GM23338 (cell line): ENCODE measurements around the gene UVRAG. TPM values are rescaled to one million over a fixed set of nuclear protein-coding genes. Genes with fewer than 3 reads are reported as not detected.

Experiments used
- CREB1 ChIP-seq: fragments of 250-450 bp; sonication (Bioruptor Pico); IDR thresholded peaks from 2 replicates; pipeline ENCODE4 v1.5.0; 2020; ENCODE audit warnings: low read depth, mild to moderate bottlenecking, moderate library complexity
- EZH2 ChIP-seq: fragments of 200-600 bp; sonication (generic); IDR thresholded peaks from one replicate; pipeline ENCODE4 v1.8.0; 2017; ENCODE audit warnings: antibody characterized with exemption, mild to moderate bottlenecking, low read depth; ENCODE audit not compliant: unreplicated experiment
- EZH2phosphoT487 ChIP-seq: fragments of 200-600 bp; sonication (generic); IDR thresholded peaks from one replicate; pipeline ENCODE4 v1.8.1; 2018; ENCODE audit warnings: antibody characterized with exemption; ENCODE audit not compliant: unreplicated experiment
- NANOG ChIP-seq: IDR thresholded peaks from 2 replicates; pipeline ENCODE4 v1.6.1; 2016; ENCODE audit warnings: antibody characterized with exemption, borderline replicate concordance
- POLR2AphosphoS5 ChIP-seq: IDR thresholded peaks from 2 replicates; pipeline ENCODE4 v1.6.1; 2016; ENCODE audit warnings: antibody characterized with exemption, low read depth
- polyA plus RNA-seq: library from polyadenylated mRNA; unstranded; fragments of >200 nt; fragmentation: Nextera tagmentation; extraction: Ambion mirVana; gene quantifications from 2 replicates; pipeline ENCODE4 v1.2.1, GENCODE V29; 2016
- total RNA-seq: library from RNA; depleted of rRNA; stranded (reverse); fragments of >200 nt; shearing (Covaris generic); gene quantifications from 2 replicates; pipeline ENCODE4 v1.2.3, GENCODE V29; 2014
- TF ChIP-seq, protein P1 (sequence below): fragments of 250-450 bp; sonication (Bioruptor Pico); IDR thresholded peaks from 2 replicates; pipeline ENCODE4 v1.5.0; 2020; ENCODE audit warnings: mild to moderate bottlenecking, moderate library complexity
- TF ChIP-seq, protein P2 (sequence below), 2 experiments: fragments of 200-600 bp in 1 of 2; sonication (generic) in 1 of 2; conservative IDR thresholded peaks; 2 replicates each; pipeline versions ENCODE4 v1.5.1 to v1.6.1; 2016 to 2017; ENCODE audit warnings: antibody characterized with exemption in 2 of 2, low read depth in 2 of 2, mild to moderate bottlenecking in 2 of 2, moderate library complexity in 1 of 2
- TF ChIP-seq, protein P3 (sequence below): IDR thresholded peaks from one replicate; pipeline ENCODE4 v1.6.1; 2018; ENCODE audit warnings: antibody characterized with exemption; ENCODE audit not compliant: unreplicated experiment

The UVRAG gene
- total and polyA plus RNA-seq, 2 experiments from 2014 or later = 15.3 to 17.4 TPM

DNA sequence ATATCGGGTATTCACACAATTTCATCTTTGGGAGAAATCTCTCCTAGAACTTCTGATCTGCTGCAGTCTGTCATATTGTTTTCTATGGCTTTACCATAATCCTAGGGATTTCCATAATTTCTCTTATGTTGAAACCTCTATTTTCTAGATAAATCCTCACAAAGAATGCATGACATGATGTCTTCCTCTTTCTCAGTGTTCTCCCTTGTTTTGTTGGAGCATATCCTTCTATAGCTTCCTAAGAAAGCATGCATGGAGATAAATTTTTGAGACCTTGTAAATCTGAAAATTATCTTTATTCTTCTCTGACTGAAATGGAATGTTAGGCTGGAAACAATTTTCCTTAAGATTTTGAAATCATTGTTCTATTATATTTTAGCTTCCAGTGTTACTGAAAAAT, 275.8 kb downstream of the UVRAG start (continued):
- TF ChIP-seq, protein P1, sequence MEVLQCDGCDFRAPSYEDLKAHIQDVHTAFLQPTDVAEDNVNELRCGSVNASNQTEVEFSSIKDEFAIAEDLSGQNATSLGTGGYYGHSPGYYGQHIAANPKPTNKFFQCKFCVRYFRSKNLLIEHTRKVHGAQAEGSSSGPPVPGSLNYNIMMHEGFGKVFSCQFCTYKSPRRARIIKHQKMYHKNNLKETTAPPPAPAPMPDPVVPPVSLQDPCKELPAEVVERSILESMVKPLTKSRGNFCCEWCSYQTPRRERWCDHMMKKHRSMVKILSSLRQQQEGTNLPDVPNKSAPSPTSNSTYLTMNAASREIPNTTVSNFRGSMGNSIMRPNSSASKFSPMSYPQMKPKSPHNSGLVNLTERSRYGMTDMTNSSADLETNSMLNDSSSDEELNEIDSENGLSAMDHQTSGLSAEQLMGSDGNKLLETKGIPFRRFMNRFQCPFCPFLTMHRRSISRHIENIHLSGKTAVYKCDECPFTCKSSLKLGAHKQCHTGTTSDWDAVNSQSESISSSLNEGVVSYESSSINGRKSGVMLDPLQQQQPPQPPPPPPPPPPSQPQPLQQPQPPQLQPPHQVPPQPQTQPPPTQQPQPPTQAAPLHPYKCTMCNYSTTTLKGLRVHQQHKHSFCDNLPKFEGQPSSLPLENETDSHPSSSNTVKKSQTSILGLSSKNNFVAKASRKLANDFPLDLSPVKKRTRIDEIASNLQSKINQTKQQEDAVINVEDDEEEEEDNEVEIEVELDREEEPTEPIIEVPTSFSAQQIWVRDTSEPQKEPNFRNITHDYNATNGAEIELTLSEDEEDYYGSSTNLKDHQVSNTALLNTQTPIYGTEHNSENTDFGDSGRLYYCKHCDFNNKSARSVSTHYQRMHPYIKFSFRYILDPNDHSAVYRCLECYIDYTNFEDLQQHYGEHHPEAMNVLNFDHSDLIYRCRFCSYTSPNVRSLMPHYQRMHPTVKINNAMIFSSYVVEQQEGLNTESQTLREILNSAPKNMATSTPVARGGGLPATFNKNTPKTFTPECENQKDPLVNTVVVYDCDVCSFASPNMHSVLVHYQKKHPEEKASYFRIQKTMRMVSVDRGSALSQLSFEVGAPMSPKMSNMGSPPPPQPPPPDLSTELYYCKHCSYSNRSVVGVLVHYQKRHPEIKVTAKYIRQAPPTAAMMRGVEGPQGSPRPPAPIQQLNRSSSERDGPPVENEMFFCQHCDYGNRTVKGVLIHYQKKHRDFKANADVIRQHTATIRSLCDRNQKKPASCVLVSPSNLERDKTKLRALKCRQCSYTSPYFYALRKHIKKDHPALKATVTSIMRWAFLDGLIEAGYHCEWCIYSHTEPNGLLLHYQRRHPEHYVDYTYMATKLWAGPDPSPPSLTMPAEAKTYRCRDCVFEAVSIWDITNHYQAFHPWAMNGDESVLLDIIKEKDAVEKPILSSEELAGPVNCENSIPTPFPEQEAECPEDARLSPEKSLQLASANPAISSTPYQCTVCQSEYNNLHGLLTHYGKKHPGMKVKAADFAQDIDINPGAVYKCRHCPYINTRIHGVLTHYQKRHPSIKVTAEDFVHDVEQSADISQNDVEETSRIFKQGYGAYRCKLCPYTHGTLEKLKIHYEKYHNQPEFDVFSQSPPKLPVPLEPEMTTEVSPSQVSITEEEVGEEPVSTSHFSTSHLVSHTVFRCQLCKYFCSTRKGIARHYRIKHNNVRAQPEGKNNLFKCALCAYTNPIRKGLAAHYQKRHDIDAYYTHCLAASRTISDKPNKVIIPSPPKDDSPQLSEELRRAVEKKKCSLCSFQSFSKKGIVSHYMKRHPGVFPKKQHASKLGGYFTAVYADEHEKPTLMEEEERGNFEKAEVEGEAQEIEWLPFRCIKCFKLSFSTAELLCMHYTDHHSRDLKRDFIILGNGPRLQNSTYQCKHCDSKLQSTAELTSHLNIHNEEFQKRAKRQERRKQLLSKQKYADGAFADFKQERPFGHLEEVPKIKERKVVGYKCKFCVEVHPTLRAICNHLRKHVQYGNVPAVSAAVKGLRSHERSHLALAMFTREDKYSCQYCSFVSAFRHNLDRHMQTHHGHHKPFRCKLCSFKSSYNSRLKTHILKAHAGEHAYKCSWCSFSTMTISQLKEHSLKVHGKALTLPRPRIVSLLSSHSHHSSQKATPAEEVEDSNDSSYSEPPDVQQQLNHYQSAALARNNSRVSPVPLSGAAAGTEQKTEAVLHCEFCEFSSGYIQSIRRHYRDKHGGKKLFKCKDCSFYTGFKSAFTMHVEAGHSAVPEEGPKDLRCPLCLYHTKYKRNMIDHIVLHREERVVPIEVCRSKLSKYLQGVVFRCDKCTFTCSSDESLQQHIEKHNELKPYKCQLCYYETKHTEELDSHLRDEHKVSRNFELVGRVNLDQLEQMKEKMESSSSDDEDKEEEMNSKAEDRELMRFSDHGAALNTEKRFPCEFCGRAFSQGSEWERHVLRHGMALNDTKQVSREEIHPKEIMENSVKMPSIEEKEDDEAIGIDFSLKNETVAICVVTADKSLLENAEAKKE = no peak
- TF ChIP-seq, protein P2, sequence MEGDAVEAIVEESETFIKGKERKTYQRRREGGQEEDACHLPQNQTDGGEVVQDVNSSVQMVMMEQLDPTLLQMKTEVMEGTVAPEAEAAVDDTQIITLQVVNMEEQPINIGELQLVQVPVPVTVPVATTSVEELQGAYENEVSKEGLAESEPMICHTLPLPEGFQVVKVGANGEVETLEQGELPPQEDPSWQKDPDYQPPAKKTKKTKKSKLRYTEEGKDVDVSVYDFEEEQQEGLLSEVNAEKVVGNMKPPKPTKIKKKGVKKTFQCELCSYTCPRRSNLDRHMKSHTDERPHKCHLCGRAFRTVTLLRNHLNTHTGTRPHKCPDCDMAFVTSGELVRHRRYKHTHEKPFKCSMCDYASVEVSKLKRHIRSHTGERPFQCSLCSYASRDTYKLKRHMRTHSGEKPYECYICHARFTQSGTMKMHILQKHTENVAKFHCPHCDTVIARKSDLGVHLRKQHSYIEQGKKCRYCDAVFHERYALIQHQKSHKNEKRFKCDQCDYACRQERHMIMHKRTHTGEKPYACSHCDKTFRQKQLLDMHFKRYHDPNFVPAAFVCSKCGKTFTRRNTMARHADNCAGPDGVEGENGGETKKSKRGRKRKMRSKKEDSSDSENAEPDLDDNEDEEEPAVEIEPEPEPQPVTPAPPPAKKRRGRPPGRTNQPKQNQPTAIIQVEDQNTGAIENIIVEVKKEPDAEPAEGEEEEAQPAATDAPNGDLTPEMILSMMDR (conservative IDR thresholded peaks at IDR 0.05; ENCODE audit: low read depth in 2 of 2) = no peak
- TF ChIP-seq, protein P3, sequence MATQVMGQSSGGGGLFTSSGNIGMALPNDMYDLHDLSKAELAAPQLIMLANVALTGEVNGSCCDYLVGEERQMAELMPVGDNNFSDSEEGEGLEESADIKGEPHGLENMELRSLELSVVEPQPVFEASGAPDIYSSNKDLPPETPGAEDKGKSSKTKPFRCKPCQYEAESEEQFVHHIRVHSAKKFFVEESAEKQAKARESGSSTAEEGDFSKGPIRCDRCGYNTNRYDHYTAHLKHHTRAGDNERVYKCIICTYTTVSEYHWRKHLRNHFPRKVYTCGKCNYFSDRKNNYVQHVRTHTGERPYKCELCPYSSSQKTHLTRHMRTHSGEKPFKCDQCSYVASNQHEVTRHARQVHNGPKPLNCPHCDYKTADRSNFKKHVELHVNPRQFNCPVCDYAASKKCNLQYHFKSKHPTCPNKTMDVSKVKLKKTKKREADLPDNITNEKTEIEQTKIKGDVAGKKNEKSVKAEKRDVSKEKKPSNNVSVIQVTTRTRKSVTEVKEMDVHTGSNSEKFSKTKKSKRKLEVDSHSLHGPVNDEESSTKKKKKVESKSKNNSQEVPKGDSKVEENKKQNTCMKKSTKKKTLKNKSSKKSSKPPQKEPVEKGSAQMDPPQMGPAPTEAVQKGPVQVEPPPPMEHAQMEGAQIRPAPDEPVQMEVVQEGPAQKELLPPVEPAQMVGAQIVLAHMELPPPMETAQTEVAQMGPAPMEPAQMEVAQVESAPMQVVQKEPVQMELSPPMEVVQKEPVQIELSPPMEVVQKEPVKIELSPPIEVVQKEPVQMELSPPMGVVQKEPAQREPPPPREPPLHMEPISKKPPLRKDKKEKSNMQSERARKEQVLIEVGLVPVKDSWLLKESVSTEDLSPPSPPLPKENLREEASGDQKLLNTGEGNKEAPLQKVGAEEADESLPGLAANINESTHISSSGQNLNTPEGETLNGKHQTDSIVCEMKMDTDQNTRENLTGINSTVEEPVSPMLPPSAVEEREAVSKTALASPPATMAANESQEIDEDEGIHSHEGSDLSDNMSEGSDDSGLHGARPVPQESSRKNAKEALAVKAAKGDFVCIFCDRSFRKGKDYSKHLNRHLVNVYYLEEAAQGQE = no peak
- TF ChIP-seq POLR2AphosphoS5 (no peak), EZH2 (no peak), NANOG (no peak), EZH2phosphoT487 (no peak), CREB1 (CRISPR knock-in tag) (no peak)
